ENCODE measurements around the gene C1orf52.

Gene C1orf52

DNA sequence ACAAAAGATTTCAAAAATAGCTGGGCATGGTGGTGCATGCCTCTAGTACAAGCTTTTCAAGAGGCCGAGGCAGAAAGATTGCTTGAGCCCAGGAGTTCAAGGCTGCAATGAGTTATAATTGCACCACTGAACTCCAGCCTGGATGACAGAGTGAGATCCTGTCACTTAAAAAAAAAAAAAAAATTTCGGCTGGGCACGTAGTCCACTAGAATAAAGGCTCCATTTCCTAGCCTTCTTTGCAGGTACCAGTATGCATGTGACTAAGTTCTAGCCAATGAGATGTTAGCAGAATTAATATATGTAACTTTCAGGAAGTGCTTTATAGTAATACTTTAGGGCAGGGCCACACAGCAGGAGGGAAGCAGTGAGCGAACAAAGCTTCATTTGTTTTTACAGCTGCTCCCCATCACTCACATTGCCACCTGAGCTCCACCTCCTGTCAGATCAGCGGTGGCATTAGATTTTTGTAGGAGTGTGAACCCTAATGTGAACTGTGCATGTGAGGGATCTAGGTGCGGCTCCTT is 29.8 kb downstream of the C1orf52 start:
- DNase-seq, result no peak

DNA sequence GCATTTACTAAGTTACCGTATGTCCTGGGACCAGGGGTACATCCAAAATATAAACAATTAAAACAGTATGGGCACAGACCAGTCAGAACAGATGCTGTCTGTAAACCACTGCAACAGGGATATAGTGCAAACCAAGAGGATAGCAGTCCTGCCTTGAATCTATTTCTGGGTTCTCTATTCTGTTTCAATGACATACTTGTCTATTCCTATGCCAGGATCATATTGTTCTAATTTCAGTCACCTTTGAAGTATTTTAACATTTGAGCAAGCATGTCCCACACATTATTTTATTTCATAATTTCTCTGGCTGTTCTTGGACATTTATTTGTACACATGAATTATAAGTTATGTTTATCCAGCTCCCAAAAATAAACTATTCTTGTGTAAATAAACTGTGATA is 30.5 kb downstream of the C1orf52 start:
- no peak for DNase-seq

DNA sequence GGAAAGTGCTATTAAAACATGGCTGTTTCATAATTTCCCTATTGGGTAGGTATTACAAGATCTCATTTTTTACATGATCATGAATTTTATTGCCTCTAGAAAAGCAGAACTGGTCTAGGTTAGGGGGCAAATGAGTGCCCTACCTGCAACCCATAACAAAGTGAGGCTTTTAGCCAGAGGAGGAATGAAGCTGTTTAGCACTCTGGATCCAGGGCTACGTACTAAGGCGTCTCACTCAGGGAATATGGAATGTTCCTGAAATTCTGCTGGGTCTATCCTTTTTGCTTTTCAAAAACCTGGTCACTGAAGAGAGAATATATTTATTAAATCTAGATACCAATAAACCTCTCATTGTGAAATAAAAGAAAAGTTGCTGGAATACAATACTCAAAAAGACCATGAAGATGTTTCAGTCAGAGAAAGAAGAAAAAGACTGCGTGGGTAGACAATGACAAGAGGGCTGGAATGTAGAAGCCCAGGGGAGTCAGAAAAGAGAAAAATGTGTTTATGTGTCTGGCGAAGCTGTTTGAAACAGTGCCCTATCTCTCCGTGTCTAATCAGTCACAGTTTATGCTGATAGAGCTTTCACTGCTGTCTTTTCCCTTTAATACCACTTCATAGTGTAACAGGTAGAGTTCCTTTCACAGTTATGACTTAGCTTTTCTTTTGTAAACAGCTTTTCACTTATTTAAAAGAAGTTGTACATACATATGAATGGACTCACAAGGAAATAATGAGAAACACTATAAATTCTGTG is 33.7 kb downstream of the C1orf52 start:
- no peak for DNase-seq

DNA sequence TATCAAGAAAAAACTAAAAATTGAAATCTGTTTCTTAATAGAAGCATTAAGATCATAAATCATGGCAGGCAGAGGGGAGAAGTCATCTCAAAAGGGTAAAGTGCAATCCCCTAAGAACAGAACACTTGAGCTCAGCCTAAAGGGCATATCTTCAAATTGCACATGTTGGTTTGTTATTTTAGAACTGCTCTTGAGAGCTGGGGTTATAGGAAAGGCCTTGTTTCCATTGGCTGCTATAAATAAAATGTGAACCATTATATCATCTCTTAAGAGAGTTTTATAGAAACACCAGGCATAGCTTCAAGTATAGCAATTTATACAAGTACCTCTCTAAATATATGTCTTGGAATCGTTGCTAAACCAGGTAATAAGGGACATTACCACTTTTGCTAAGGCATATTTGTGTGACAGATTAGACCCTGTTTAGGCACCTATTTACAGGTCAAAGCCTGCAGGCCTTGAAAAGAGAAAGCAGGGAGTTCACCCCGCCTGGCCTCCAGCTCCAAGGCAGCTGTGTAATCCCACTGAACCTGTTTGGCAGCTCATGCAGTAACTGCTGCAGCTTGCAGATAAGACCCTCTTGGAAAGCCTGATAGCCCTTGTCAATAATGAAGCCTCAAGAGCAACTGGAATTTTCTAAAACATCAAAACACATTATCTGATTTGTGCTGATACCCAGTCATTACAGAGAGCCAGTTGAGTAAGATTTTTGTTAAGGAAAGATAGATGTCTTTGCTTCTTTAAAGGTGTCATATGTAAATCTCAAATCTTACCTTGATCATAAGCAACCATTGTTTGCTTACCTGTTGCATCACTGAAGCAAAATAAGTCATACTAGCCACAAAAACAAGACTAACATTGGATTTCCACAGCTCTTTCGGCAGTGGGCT is 34.5 kb downstream of the C1orf52 start:
- no peak for DNase-seq

DNA sequence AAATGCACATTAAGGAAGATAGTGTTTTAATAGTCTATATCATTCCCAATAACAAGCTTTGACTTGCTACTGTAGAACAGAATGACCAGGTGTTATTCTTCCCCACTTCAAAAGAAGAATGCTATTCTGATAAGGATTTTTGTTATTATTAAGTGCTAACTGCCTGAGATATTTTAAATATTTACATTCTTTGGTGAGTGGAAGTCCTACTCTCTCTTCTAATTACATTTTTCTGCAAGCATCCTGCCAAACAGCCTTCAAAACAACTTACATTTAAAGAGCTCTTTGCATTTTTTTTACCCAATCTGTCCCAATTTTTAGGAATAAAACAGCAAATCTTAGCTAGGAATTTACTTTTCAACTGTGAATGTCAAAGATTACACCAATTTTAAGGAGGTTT is 35.2 kb downstream of the C1orf52 start:
- DNase-seq, result no peak

DNA sequence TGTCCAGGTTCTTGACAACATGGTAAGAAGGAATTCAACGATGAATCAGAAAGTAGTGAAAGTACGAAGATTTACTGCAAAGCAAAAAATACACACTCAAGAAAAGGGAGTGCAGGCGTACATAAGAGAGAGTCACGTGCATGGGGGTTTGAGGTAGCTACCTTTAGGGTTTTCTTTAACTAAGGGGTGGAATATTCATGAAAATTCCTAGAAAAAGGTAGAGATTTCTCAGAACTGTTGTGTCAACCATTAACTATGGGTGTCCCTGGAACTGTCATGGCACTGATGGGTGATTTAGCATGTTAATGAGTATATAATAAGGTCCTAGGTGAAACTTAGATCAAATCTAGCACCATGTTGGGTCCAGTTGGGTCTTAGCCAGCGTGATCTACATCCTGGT is 36.1 kb downstream of the C1orf52 start:
- no peak for DNase-seq

DNA sequence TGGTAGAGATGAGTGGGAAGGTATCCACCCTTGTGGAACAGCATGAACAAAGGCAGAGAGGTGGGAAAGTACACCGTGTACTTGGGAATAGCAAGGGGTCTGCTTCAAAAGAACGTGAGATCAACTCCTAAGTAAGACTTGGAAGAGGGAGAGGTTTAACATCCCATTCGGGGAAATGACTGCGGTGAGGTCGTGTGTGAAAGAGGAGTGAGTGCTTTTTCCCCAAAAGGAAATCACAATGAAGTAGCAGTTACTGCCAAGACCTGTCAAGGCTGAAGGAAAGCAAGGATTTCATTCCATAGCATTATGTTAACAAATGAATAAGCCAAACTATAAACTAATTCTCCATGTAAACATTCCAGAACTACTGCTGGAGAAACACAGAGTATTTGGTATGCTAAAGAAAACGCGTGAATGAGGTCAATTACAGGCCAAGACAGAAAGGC is 38.7 kb downstream of the C1orf52 start:
- no peak for DNase-seq

DNA sequence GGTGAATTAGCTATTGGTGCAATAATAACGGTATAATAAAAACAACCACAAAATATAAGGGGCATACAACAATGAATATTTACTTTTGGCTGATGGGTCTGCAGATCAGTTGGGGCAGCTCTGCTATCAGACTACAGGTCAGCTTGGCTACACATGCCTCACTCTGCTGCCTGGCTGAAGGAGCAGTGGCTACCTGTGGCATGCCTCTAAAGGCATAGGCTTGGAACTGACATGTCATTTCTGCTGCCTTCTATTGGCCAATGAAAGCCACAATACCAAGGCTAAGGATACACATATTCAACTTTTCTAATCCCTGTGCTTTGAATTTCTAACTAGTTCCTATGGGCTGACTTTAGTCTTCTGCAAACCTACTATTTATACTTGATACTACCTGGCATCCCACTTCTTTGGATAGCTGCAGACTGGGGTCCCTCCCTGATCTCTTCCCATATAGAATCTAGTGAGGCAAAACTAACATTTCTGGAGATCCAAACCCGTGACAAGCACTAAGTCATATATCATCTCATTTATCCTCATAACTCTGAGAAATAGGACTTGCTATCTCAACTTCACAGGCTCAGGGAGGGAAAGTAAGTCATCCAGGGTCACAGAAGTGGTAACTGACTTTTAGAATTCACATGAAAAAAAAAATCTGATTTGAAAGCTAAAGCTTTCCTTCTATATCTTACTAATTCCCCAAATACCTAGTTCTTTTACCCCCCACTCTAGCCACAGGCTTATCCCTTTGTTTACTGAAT is 39.4 kb downstream of the C1orf52 start:
- DNase-seq, result no peak

DNA sequence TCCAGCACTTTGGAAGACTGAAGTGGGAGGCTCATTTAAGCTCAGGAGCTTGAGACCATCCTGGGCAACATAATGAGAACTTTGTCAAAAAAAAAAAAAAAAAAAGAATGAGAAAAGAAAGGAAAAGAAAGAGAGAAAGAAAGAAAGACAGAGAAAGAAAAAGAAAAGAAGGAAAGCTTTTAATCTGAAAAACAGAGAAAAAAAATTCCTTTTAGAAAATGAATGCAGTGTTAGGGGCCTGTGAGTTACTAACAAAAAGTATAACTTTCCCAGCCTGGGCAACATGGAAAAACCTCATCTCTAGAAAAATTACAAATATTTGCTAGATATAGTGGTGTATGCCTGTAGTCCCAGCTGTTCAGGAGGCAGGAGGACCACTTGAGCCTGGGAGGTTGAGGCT is 42.8 kb downstream of the C1orf52 start:
- no peak for DNase-seq

DNA sequence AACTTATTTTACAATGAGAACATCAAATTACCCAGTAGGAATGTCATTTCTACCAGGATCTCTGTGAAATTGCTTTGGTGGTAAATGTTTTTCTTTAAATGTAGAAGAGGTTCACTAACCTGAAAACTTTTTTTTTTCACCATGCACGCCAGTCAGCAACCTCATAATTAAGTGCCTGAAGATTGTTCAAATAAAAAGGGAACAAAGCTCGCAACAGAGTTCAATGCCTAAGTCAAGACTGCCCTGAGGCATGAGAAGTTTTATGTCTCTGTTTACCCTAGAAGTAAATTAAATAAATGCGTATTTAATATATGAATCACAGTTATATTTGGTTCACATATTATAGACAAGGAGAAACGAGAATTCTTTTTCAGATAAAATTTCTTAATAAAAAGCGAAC is 44.8 kb downstream of the C1orf52 start:
- no peak for DNase-seq

DNA sequence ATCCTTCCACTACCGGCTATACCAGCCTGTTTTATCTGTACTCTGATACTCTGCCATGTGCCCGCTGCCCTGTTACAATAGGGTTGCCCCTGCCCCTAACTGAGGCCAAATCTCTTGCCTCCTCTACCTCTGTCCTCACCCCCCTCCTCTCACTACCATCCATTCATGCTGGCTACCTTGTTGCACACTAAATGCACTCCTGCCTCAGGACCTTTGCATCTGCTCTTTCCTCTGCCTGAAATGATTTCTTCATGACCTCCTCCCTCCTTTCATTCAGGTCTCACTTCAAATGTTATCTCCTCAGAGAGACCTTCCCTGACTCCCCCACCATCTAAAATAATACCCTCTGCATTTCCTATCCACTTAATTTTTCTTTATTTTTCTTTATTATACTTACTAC is 51.0 kb downstream of the C1orf52 start:
- no peak for DNase-seq

DNA sequence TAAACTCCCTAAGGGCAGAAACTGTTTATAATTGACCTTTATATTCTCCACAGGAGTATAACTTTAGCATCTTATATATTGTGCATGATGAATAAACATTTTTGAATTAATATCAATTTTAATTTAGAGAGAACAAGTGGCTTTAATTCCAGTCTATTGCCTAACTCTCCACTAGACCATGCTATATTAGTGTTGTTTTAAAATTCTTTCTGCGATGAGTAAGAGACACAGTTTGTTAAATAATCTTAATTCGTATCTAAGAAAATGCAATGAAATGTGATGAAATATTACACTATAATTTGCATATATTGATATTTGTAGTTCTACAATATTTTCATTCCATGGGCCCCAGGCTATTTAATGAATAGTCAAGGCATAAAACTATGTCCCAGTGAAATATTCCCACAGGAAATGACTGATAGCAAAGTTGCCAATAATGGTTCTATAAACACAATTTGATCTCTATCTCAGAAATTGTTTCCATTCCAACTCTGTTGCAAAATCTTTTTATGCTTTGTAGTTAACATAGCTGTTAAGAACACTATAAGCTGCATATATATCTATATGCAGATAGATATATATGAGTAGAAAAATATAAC is 55.8 kb downstream of the C1orf52 start:
- DNase-seq, result no peak

DNA sequence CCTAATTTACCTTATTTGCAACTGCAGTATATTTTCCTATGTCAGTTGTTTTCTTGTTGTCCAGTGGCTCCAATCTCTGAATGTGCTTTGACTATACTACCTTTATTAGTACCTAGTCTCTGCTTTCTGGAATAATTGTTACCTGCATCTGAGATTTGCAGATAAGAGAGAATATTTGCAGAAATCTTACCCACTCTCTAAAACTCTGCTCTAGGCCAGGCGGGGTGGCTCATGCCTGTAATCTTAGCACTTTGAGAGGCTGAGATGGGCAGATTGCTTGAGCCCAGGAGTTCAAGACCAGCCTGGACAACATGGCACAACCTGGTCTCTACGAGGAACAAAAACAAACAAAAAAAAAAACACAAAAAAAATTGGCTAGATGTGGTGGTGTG is 56.6 kb downstream of the C1orf52 start:
- DNase-seq, result no peak

DNA sequence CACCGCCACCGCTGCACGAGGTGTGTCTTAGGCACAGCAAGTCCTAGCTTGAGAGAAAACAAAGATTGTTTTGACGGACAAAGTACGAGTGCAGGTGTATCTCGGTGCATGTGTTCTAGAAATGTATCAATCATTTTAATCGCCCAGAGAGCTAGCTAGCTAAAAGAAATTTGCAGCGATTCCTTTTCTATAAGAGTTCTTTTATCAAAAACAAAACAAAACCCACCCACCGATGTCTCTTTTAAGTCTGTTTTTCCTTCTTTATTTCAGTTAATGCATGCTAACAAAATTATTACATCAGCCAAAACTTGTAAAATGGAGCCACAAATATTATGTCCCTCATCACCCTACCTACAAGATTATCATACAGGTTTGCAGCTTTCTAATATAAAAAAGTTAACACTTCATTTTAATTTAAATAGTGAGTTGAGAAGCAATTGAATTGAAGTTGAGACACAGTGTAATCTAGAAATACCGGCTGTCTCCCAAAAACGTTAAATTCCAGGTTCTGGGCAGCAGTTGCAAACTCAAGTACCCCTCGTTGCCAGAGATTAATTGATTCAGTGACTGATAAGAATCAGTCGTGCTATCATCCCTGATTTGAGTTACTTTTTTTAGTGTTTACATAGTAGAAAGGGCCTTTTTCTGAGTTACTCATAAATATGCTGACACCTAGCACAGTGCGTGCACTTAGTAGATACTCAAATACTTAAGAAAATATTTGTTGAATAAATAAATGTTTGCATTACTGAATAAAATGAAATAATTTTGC is 57.2 kb downstream of the C1orf52 start:
- no peak for DNase-seq

DNA sequence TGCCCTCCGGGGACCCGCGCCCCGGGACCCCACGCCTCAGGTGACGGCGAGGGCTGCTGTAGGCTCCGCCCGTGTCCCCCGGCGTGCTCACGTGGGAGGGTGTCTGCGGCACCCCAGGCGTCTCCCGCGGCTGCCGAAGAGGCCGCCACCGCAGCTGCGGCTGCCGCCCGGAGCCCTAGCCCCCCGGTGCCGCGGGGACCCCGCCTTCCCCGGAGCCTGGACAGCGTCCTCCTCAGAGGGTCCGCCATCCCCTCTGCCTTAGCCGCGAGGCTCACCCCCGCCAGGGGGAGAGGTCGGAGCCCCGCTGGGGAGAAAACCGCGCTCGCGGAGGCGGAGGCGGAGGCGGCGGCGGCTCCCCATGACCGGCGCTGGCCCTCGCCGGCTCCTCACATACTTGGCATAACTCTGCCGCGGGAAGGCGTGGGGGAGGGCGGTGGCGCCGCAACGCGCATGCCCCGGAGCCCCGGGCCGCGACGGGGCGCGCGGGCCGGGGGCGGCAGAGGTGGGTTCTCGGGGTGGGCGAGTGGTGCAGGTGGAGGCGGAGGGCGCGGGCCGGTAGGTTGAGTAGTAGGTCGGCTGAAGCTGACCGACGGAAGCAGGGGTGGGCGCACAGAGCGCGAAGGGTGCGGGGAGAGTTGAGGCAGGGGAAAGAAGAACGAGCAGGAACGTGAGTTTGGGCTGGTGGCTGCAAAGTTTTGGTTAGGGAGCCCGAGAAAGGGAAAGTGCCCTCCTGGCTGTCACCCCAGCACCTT is 57.9 kb downstream of the C1orf52 start:
- DNase-seq, result peak; percentile 62 to 63

DNA sequence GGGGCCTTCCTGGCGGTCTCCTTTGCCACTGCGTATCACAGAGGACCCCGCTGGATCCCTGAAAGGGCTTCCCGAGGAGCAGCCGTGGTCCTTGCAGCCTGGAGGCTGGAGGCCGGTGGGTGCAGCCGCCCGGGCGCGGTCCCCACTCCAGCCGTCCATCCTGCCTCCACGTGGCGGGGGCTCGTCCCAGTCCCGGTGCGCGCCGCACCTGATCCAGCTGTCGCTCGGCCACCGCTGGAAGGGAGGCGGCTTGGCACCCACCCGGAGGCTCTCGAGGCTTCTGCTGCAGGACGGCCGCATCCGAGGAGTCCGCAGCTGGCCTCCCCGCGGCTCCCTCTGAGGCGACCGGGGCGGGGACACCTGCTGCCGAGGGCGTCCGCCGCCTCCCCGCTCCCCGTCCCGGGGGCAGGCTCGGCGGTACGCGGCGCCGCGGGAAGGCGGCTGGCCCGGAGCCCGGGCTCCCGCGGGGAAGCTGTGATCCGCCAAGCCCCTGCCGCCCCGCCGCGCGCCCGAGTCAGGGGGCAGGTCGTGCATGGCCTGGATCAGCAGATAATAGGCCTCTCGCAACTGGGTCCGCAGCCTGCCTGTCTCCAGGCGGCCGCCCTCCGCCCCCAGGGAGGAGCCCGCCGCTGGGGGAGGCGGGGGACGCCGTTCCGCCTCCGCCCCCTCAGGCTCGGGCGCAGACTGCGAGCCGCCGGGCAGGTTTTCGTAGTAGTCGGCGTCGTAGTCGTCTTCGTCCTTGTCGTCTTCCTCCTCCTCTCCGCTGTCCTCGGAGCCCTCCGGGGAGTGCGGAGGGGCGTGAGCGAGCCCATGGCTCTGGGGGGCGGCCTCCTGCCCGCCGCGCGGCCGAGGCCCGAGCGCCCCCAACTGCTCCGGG is 58.8 kb downstream of the C1orf52 start, which contains the start of gene SYDE2:
TSS of gene SYDE2 (minus strand) at position 554 of the 877 bp plus-strand sequence. CDS start at position 534, 20 bp downstream.
- peak; percentile 68 to 69 for DNase-seq
